ENCODE results near the gene ELSPBP1.
A peak's percentile ranks its signal among the peaks of the same experiment; 100 is the strongest.

GRCh38 chr19:47994209-47994802, at the start of gene ELSPBP1:
- TF ChIP-seq CTCF (IDR thresholded peaks at IDR 0.05) (no peak), POLR2AphosphoS5 (IDR thresholded peaks at IDR 0.05) (peak; percentile 15), POLR2A (IDR thresholded peaks at IDR 0.05) (no peak)
